Endothelial cell of umbilical vein (primary cell): ENCODE results near the gene RAB3B. TPM values are rescaled to one million over a fixed set of nuclear protein-coding genes. Genes with fewer than 3 reads are reported as not detected.

Experiments used
- BruUV-seq: library from RNA; stranded (reverse); fragments of 400-500 nt; replicated peaks from 2 replicates; lab custom pipeline; 2021; lab: Mats Ljungman, UMichigan
- CTCF ChIA-PET: fragments of 300-600, 350-600 bp; sonication (Branson Sonifier 250); formaldehyde crosslinking; loops from one replicate; lab custom pipeline; 2021; ENCODE audit warnings: antibody characterized with exemption, inconsistent platforms; lab: Charles Lee
- POLR2A ChIA-PET: fragments of 300-600, 350-600 bp; sonication (Branson Sonifier 250); formaldehyde crosslinking; loops from one replicate; lab custom pipeline; 2021; ENCODE audit warnings: antibody characterized with exemption, inconsistent platforms; lab: Charles Lee
- DNase-seq: peaks from one replicate; pipeline ENCODE4 v3.0.0-alpha.2; 2011; ENCODE audit warnings: low read depth, low spot score
- FAIRE-seq: peaks from 2 replicates; lab custom pipeline; 2011; peaks lifted over from hg19 to GRCh38; lab: Jason Lieb, UNC
- H2AFZ ChIP-seq: 2 replicates; pipeline ENCODE4 v1.6.0; 2012; ENCODE audit warnings: low read depth, low read length, control low read depth, inconsistent platforms
- H3K27ac ChIP-seq: 2 replicates; pipeline ENCODE4 v1.5.1; 2011; ENCODE audit warnings: low read depth, mild to moderate bottlenecking, control low read depth, low read length, moderate library complexity; ENCODE audit not compliant: insufficient read depth
- H3K27me3 ChIP-seq, 2 experiments: 2 replicates each; pipeline versions ENCODE4 v1.6.0 to v1.6.1; 2011; ENCODE audit warnings: low read length in 2 of 2, mixed read lengths in 1 of 2; ENCODE audit not compliant: control insufficient read depth in 2 of 2, insufficient read depth in 2 of 2
- H3K36me3 ChIP-seq, 2 experiments: 2 replicates in 1 of 2; 3 replicates in 1 of 2; pipeline ENCODE4 v1.5.1; 2011; ENCODE audit warnings: low read length in 2 of 2, mild to moderate bottlenecking in 1 of 2, moderate library complexity in 1 of 2; ENCODE audit not compliant: control insufficient read depth in 2 of 2, insufficient read depth in 2 of 2; ENCODE audit errors: extremely low read depth in 1 of 2
- H3K4me1 ChIP-seq: 3 replicates; pipeline ENCODE4 v1.5.1; 2011; ENCODE audit warnings: mild to moderate bottlenecking, low read length; ENCODE audit not compliant: control insufficient read depth, insufficient read depth; ENCODE audit errors: extremely low read depth
- H3K4me2 ChIP-seq: 2 replicates; pipeline ENCODE4 v1.6.1; 2011; ENCODE audit warnings: low read length, control low read depth, mixed read lengths; ENCODE audit not compliant: insufficient read depth
- H3K4me3 ChIP-seq, 3 experiments: fragments of 200-600 bp in 1 of 3; sonication (generic), shearing (Covaris generic) in 1 of 3; replicated peaks in 1 of 3; 2 replicates each; pipeline ENCODE4 v1.5.1; 2011 to 2016; ENCODE audit warnings: control low read depth in 3 of 3, low read length in 3 of 3, mild to moderate bottlenecking in 2 of 3, inconsistent platforms in 1 of 3, low read depth in 1 of 3, moderate library complexity in 1 of 3; ENCODE audit not compliant: insufficient read depth in 1 of 3
- H3K79me2 ChIP-seq: 2 replicates; pipeline ENCODE4 v1.6.0; 2012; ENCODE audit warnings: low read length, inconsistent platforms; ENCODE audit not compliant: control insufficient read depth, insufficient read depth
- H3K9ac ChIP-seq: replicated peaks from 2 replicates; pipeline ENCODE3; 2011; ENCODE audit warnings: low read length, control low read depth; ENCODE audit not compliant: insufficient read depth; ENCODE audit errors: extremely low read depth
- H3K9me1 ChIP-seq: replicated peaks from 3 replicates; pipeline ENCODE4 v1.6.0; 2011; ENCODE audit warnings: mild to moderate bottlenecking, low read length; ENCODE audit not compliant: control insufficient read depth, insufficient read depth; ENCODE audit errors: extremely low read depth
- H3K9me3 ChIP-seq: replicated peaks from 2 replicates; pipeline ENCODE4 v1.5.1; 2012; ENCODE audit warnings: low read length, inconsistent platforms; ENCODE audit not compliant: control insufficient read depth, insufficient read depth
- H4K20me1 ChIP-seq: replicated peaks from 2 replicates; pipeline ENCODE3; 2011; ENCODE audit warnings: mild to moderate bottlenecking, low read length; ENCODE audit not compliant: control insufficient read depth, insufficient read depth; ENCODE audit errors: extremely low read depth
- EZH2 ChIP-seq: IDR thresholded peaks from 2 replicates; pipeline ENCODE4 v1.6.1; 2012; ENCODE audit warnings: borderline replicate concordance, low read depth, mild to moderate bottlenecking, moderate library complexity, low read length, inconsistent platforms; ENCODE audit not compliant: severe bottlenecking
- FOS ChIP-seq: IDR thresholded peaks from 2 replicates; pipeline ENCODE4 v1.6.1; 2011; ENCODE audit warnings: mild to moderate bottlenecking, low read length, moderate library complexity, borderline replicate concordance; ENCODE audit not compliant: insufficient read depth
- GATA2 ChIP-seq: IDR thresholded peaks from 2 replicates; pipeline ENCODE4 v1.7.0; 2011; ENCODE audit warnings: low read depth, mild to moderate bottlenecking, moderate library complexity, mixed read lengths, low read length; ENCODE audit not compliant: insufficient read length, insufficient read depth
- JUN ChIP-seq: IDR thresholded peaks from 2 replicates; pipeline ENCODE4 v1.6.1; 2011; ENCODE audit warnings: borderline replicate concordance, low read depth; ENCODE audit not compliant: insufficient read length, insufficient read depth
- POLR2A ChIP-seq: IDR thresholded peaks from 2 replicates; pipeline ENCODE4 v1.6.1; 2012; ENCODE audit warnings: low read depth, mild to moderate bottlenecking, control low read depth, low read length
- POLR2AphosphoS5 ChIP-seq: IDR thresholded peaks from 2 replicates; pipeline ENCODE4 v1.6.1; 2012; ENCODE audit warnings: low read depth, mild to moderate bottlenecking, control low read depth, low read length, moderate library complexity; ENCODE audit not compliant: insufficient read depth
- dilution Hi-C: fragments of 300-500 bp; cut with MboI; formaldehyde crosslinking; loops from one replicate; pipeline ENCODE4 v1.15.0; 2019; ENCODE audit warnings: low sequenced_read_pairs; ENCODE audit not compliant: extremely low pct_ligation_motif_present
- intact Hi-C: fragments of 100-400 bp; cut with micrococcal nuclease; formaldehyde crosslinking; loops from one replicate; pipeline ENCODE4 v1.10.0; 2022
- polyA plus RNA-seq, 4 experiments: library from polyadenylated mRNA; depleted of rRNA in 3 of 4; stranded (reverse) in 3 of 4; unstranded in 1 of 4; fragments of >200 nt; gene quantifications; 2 replicates each; pipeline versions ENCODE4 v1.2.1 to v1.2.3, GENCODE V29; 2011 to 2012; ENCODE audit warnings: missing spikeins in 1 of 4
- total RNA-seq: library from RNA; stranded (reverse); gene quantifications from 2 replicates; pipeline ENCODE4 v1.2.3, GENCODE V29; 2021
- TF ChIP-seq, protein P1 (sequence below), 2 donors: IDR thresholded peaks; 1 replicate in 1 of 2; 2 replicates in 1 of 2; pipeline ENCODE4 v1.5.1; 2011; ENCODE audit warnings: low read length in 2 of 2, mild to moderate bottlenecking in 2 of 2, moderate library complexity in 2 of 2, control low read depth in 1 of 2, inconsistent platforms in 1 of 2, low read depth in 1 of 2; ENCODE audit not compliant: insufficient read depth in 1 of 2; ENCODE audit errors: extremely low read depth in 1 of 2
- TF ChIP-seq, protein P2 (sequence below): IDR thresholded peaks from 2 replicates; pipeline ENCODE4 v1.6.1; 2011; ENCODE audit not compliant: insufficient read depth, insufficient read length

The RAB3B gene
- total and polyA plus RNA-seq, 2 donors (not counting 3 experiments of a cell fraction or from before 2014, with no cell fraction given) = 4.1 to 10.4 TPM

DNA sequence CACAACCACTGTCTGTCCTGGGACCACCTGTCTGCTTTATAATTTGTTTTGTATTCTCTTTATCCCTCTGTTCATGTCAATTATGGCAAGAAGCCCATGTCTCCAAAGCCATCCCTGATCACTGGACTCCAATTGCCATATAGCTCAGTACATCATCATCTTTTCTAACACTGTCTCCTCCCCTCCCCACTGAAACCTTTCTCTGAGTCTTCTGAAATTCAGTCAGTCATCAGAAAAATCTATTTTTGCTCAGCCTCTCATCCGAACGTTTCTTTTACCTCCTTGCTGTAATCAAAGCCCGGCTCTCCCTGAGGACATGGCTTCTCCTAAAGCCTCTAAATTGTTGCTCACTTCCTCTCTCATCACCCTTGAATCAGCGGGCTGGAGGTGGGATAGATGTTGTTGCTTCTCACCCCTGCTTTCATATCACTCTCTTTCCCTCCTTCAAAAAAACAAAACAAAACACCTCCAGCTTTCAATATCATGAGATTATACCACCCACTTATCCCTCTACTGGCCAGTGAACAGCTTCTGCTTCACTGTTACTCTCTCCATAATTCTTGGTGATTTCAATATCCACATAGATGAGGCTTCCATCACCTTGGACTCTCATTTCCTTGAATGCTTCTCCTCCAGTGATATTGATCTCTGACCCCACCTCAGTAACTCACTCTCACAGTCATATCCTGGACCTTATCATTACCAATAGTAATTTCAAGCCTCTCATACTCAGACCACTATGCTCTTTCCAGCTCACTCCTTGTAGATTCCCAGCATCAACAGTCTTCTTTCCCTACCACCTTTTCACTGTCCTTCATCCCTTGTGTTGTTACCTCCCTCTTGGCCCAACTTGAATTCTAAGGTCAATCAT, 27.8 kb downstream of the RAB3B start:
- no peaks in the 10 kb centered on the region for H3K9me3 ChIP-seq
- no peaks in the 10 kb centered on the region for H4K20me1 ChIP-seq
- CTCF ChIA-PET = interaction anchor here (0.7 to 2.0 kb wide), 7 partner anchors 10 to 120 kb away, joined by 3 to 8 read pairs (median 3); no protein-coding TSS in a partner anchor
- H3K9me1 ChIP-seq = no peaks in the 10 kb centered on the region
- TF ChIP-seq EZH2 (no peak), POLR2A (no peak), GATA2 (peak; percentile 84), FOS (peak; percentile 23), JUN (no peak), POLR2AphosphoS5 (no peak)
- TF ChIP-seq, protein P1, sequence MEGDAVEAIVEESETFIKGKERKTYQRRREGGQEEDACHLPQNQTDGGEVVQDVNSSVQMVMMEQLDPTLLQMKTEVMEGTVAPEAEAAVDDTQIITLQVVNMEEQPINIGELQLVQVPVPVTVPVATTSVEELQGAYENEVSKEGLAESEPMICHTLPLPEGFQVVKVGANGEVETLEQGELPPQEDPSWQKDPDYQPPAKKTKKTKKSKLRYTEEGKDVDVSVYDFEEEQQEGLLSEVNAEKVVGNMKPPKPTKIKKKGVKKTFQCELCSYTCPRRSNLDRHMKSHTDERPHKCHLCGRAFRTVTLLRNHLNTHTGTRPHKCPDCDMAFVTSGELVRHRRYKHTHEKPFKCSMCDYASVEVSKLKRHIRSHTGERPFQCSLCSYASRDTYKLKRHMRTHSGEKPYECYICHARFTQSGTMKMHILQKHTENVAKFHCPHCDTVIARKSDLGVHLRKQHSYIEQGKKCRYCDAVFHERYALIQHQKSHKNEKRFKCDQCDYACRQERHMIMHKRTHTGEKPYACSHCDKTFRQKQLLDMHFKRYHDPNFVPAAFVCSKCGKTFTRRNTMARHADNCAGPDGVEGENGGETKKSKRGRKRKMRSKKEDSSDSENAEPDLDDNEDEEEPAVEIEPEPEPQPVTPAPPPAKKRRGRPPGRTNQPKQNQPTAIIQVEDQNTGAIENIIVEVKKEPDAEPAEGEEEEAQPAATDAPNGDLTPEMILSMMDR (IDR thresholded peaks at IDR 0.05; ENCODE audit: extremely low read depth in 1 of 2, insufficient read depth in 1 of 2, low read depth in 1 of 2, low read length in 2 of 2) = no peak
- TF ChIP-seq, protein P2, sequence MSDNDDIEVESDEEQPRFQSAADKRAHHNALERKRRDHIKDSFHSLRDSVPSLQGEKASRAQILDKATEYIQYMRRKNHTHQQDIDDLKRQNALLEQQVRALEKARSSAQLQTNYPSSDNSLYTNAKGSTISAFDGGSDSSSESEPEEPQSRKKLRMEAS = no peak
- intact Hi-C loops (no loop called here), dilution Hi-C loops (no loop called here)
- DNase-seq (peak; percentile 17), FAIRE-seq (no peak)
- H3K36me3 ChIP-seq = no peaks in the 10 kb centered on the region
- H3K4me3 ChIP-seq = no peak overlapping the region
- H2AFZ ChIP-seq = peak overlapping the region; percentile 40
- H3K79me2 ChIP-seq = no peaks in the 10 kb centered on the region
- peaks cover 21% of the 10 kb centered on the region for H3K4me1 ChIP-seq
- no TSS peak for BruUV-seq
- no peaks in the 10 kb centered on the region for H3K27me3 ChIP-seq
- POLR2A ChIA-PET = no interaction called here
- H3K9ac ChIP-seq = no peak overlapping the region
- H3K27ac ChIP-seq = peak overlapping the region; percentile 81
- peak overlapping the region; percentile 70 for H3K4me2 ChIP-seq
